Tibial nerve (tissue), 4 donors: ENCODE results near the gene BCAT1.

Experiments used
- CTCF ChIP-seq, 5 experiments: fragments of 200-600 bp in 3 of 5; fragments of 450-650 bp in 2 of 5; sonication (generic) in 3 of 5; IDR thresholded peaks; one replicate each; pipeline ENCODE4 v1.5.1; 2016 to 2019; ENCODE audit warnings: antibody characterized with exemption in 5 of 5, mild to moderate bottlenecking in 3 of 5, moderate library complexity in 2 of 5
- EP300 ChIP-seq, 2 donors: sonication (generic); formaldehyde crosslinking; IDR thresholded peaks; one replicate each; pipeline ENCODE4 v1.6.1; 2017; ENCODE audit warnings: antibody characterized with exemption in 2 of 2, mild to moderate bottlenecking in 1 of 2
- POLR2A ChIP-seq, 2 donors: fragments of 450-650 bp; IDR thresholded peaks; one replicate each; pipeline ENCODE4 v1.6.1; 2017; ENCODE audit warnings: antibody characterized with exemption in 2 of 2, mild to moderate bottlenecking in 2 of 2, moderate library complexity in 2 of 2

GRCh38 chr12:24909667-24910066, 39.2 kb downstream of the BCAT1 start:
- no peak for TF ChIP-seq CTCF (IDR thresholded peaks at IDR 0.05)
- no peak for TF ChIP-seq POLR2A (IDR thresholded peaks at IDR 0.05)
- TF ChIP-seq EP300 (IDR thresholded peaks at IDR 0.05) = peak in 1 of 2 donors; percentile 74
